Keratinocyte (primary cell): ENCODE measurements around the gene GATA5. TPM values are rescaled to one million over a fixed set of nuclear protein-coding genes. Genes with fewer than 3 reads are reported as not detected.

Experiments
- DNase-seq: peaks from one replicate; pipeline ENCODE4 v3.0.0-alpha.2; 2011; ENCODE audit warnings: low read depth, missing footprints, low spot score
- FAIRE-seq: peaks from 2 replicates; lab custom pipeline; 2011; peaks lifted over from hg19 to GRCh38; lab: Jason Lieb, UNC
- H2AFZ ChIP-seq: 2 replicates; pipeline ENCODE4 v1.6.0; 2012; ENCODE audit warnings: low read length, control low read depth, inconsistent platforms; ENCODE audit not compliant: control insufficient read depth
- H3K27ac ChIP-seq: 2 replicates; pipeline ENCODE4 v1.5.1; 2011; ENCODE audit warnings: low read length; ENCODE audit not compliant: control insufficient read depth, insufficient read depth
- H3K27me3 ChIP-seq: 3 replicates; pipeline ENCODE4 v1.6.0; 2011; ENCODE audit warnings: low read length; ENCODE audit not compliant: control insufficient read depth, insufficient read depth; ENCODE audit errors: extremely low read depth
- H3K36me3 ChIP-seq, 2 experiments: 2 replicates in 1 of 2; 3 replicates in 1 of 2; pipeline ENCODE4 v1.5.1; 2011; ENCODE audit warnings: low read length in 2 of 2, mild to moderate bottlenecking in 1 of 2; ENCODE audit not compliant: control insufficient read depth in 2 of 2, insufficient read depth in 2 of 2; ENCODE audit errors: extremely low read depth in 1 of 2
- H3K4me1 ChIP-seq: 3 replicates; pipeline ENCODE4 v1.5.1; 2011; ENCODE audit warnings: low read length; ENCODE audit not compliant: control insufficient read depth, insufficient read depth; ENCODE audit errors: extremely low read depth
- H3K4me2 ChIP-seq: 3 replicates; pipeline ENCODE4 v1.6.0; 2011; ENCODE audit warnings: low read depth, low read length; ENCODE audit not compliant: control insufficient read depth, insufficient read depth; ENCODE audit errors: extremely low read depth
- H3K4me3 ChIP-seq, 3 experiments: fragments of 200-600 bp in 1 of 3; sonication (generic) in 1 of 3; 2 replicates in 2 of 3; 3 replicates in 1 of 3; pipeline ENCODE4 v1.5.1; 2011 to 2016; ENCODE audit warnings: low read length in 3 of 3, mild to moderate bottlenecking in 3 of 3, control low read depth in 2 of 3, inconsistent platforms in 1 of 3, low read depth in 1 of 3, mixed read lengths in 1 of 3, mixed run types in 1 of 3, moderate library complexity in 1 of 3; ENCODE audit not compliant: control insufficient read depth in 2 of 3, insufficient read depth in 2 of 3; ENCODE audit errors: extremely low read depth in 1 of 3
- H3K79me2 ChIP-seq: 2 replicates; pipeline ENCODE4 v1.6.0; 2012; ENCODE audit warnings: low read length; ENCODE audit not compliant: control insufficient read depth, insufficient read depth
- H3K9ac ChIP-seq: 3 replicates; pipeline ENCODE4 v1.6.0; 2011; ENCODE audit warnings: low read length; ENCODE audit not compliant: control insufficient read depth, insufficient read depth; ENCODE audit errors: extremely low read depth
- H3K9me1 ChIP-seq: 3 replicates; pipeline ENCODE4 v1.6.0; 2011; ENCODE audit warnings: low read length; ENCODE audit not compliant: control insufficient read depth, insufficient read depth; ENCODE audit errors: extremely low read depth
- H3K9me3 ChIP-seq: 2 replicates; pipeline ENCODE4 v1.5.1; 2012; ENCODE audit warnings: low read depth, low read length; ENCODE audit not compliant: control insufficient read depth
- H4K20me1 ChIP-seq: 3 replicates; pipeline ENCODE4 v1.6.0; 2011; ENCODE audit warnings: low read length; ENCODE audit not compliant: control insufficient read depth, insufficient read depth; ENCODE audit errors: extremely low read depth
- CTCF ChIP-seq, 3 experiments: IDR thresholded peaks in 1 of 3; conservative IDR thresholded peaks in 1 of 3; optimal IDR thresholded peaks in 1 of 3; 2 replicates in 2 of 3; 3 replicates in 1 of 3; pipeline versions ENCODE3 to v1.5.1; 2011; ENCODE audit warnings: low read length in 3 of 3, mild to moderate bottlenecking in 3 of 3, moderate library complexity in 2 of 3, control low read depth in 1 of 3, inconsistent platforms in 1 of 3; ENCODE audit not compliant: insufficient read depth in 2 of 3; ENCODE audit errors: extremely low read depth in 1 of 3
- EZH2 ChIP-seq: IDR thresholded peaks from one replicate; pipeline ENCODE4 v1.6.1; 2012; ENCODE audit warnings: inconsistent platforms, mild to moderate bottlenecking, low read length, moderate library complexity
- dilution Hi-C: fragments of 300-500 bp; cut with MboI; formaldehyde crosslinking; loops from one replicate; pipeline ENCODE4 v1.7.0; 2020; ENCODE audit warnings: low sequenced_read_pairs; ENCODE audit not compliant: extremely low pct_ligation_motif_present
- polyA plus RNA-seq, 5 experiments: library from polyadenylated mRNA; depleted of rRNA in 3 of 5; stranded (reverse) in 3 of 5; stranded (forward) in 1 of 5; unstranded in 1 of 5; fragments of >200 nt; gene quantifications; 1 replicate in 1 of 5; 2 replicates in 3 of 5; 3 replicates in 1 of 5; pipeline versions ENCODE4 v1.2.1 to v1.2.3, GENCODE V29; 2011 to 2012; ENCODE audit warnings: missing spikeins in 2 of 5, low read depth in 1 of 5, low replicate concordance in 1 of 5

The GATA5 gene
- polyA plus RNA-seq, 1 donor (not counting 4 experiments of a cell fraction or from before 2014, with no cell fraction given): not detected

- Histone ChIP-seq H3K27ac (no peak overlapping the region), H3K4me2 (no peak overlapping the region), H3K9me1 (no peaks in the 10 kb centered on the region), H3K4me3 (no peak overlapping the region), H3K36me3 (no peaks in the 10 kb centered on the region), H3K9ac (no peak overlapping the region), H3K27me3 (peaks cover 20% of the 10 kb centered on the region), H3K4me1 (no peaks in the 10 kb centered on the region), H3K79me2 (no peaks in the 10 kb centered on the region), H3K9me3 (no peaks in the 10 kb centered on the region), H2AFZ (no peak overlapping the region), H4K20me1 (no peaks in the 10 kb centered on the region)
- TF ChIP-seq CTCF (optimal IDR thresholded peaks at IDR 0.05 in 1 of 3, IDR thresholded peaks at IDR 0.05 in 1 of 3, conservative IDR thresholded peaks at IDR 0.05 in 1 of 3; ENCODE audit: extremely low read depth in 1 of 3, insufficient read depth in 2 of 3, low read length in 3 of 3): no peak
- TF ChIP-seq EZH2: no peak
- dilution Hi-C loops: loop anchor here (25.0 kb wide), 1 partner anchor 92 kb away; no protein-coding TSS in a partner anchor
- DNase-seq (no peak), FAIRE-seq (no peak)
Measured at GRCh38 chr20:62445553-62446340, 30.0 kb downstream of the GATA5 start.

GRCh38 chr20:62444286-62444685 lies 31.5 kb downstream of the GATA5 start:
- H3K27me3 ChIP-seq: peaks cover 21% of the 10 kb centered on the region
- H3K4me3 ChIP-seq: no peak overlapping the region
- H2AFZ ChIP-seq: no peak overlapping the region
- no peaks in the 10 kb centered on the region for H3K9me1 ChIP-seq
- DNase-seq (no peak), FAIRE-seq (no peak)
- H3K4me2 ChIP-seq: no peak overlapping the region
- no peaks in the 10 kb centered on the region for H3K79me2 ChIP-seq
- no peaks in the 10 kb centered on the region for H3K9me3 ChIP-seq
- no peaks in the 10 kb centered on the region for H4K20me1 ChIP-seq
- no peak overlapping the region for H3K9ac ChIP-seq
- dilution Hi-C loops: loop anchor here (25.0 kb wide), 1 partner anchor 93 kb away; no protein-coding TSS in a partner anchor
- no peak for TF ChIP-seq EZH2
- no peak for TF ChIP-seq CTCF (optimal IDR thresholded peaks at IDR 0.05 in 1 of 3, IDR thresholded peaks at IDR 0.05 in 1 of 3, conservative IDR thresholded peaks at IDR 0.05 in 1 of 3; ENCODE audit: extremely low read depth in 1 of 3, insufficient read depth in 2 of 3, low read length in 3 of 3)
- no peak overlapping the region for H3K27ac ChIP-seq
- H3K36me3 ChIP-seq: no peaks in the 10 kb centered on the region
- no peaks in the 10 kb centered on the region for H3K4me1 ChIP-seq
